Neural cell (in vitro differentiated cells): Measurements from ENCODE around the gene GADL1. TPM values are rescaled to one million over a fixed set of nuclear protein-coding genes. Genes with fewer than 3 reads are reported as not detected.

ENCODE experiments used
- H2AFZ ChIP-seq: fragments of 200-600, 300-800 bp; sonication (generic), shearing (Covaris generic); 2 replicates; pipeline ENCODE4 v1.6.0; 2014; ENCODE audit warnings: low read depth, mild to moderate bottlenecking, antibody characterized with exemption, low read length, moderate library complexity
- H3F3A ChIP-seq: fragments of 200-600 bp; shearing (Covaris generic); 2 replicates; pipeline ENCODE4 v1.6.1; 2016; ENCODE audit warnings: mild to moderate bottlenecking, moderate library complexity, mixed read lengths, antibody characterized with exemption, low read length; ENCODE audit not compliant: insufficient read depth, poor library complexity, severe bottlenecking
- H3K27ac ChIP-seq: fragments of 200-600, 300-800 bp; sonication (generic), shearing (Covaris generic); 2 replicates; pipeline ENCODE4 v1.5.1; 2014; ENCODE audit warnings: mild to moderate bottlenecking, low read length, moderate library complexity
- H3K27me3 ChIP-seq: fragments of 300-800, 200-600 bp; sonication (generic), shearing (Covaris generic); 2 replicates; pipeline ENCODE4 v1.6.0; 2014; ENCODE audit warnings: mild to moderate bottlenecking, low read depth, low read length, moderate library complexity; ENCODE audit not compliant: insufficient read depth
- H3K36me3 ChIP-seq: fragments of 300-800, 200-600 bp; sonication (generic), shearing (Covaris generic); 2 replicates; pipeline ENCODE4 v1.5.1; 2014; ENCODE audit warnings: mild to moderate bottlenecking, antibody characterized with exemption, low read length, moderate library complexity; ENCODE audit not compliant: insufficient read depth
- H3K4me2 ChIP-seq: fragments of 300-800, 200-600 bp; sonication (generic), shearing (Covaris generic); 2 replicates; pipeline ENCODE4 v1.6.0; 2014; ENCODE audit warnings: mild to moderate bottlenecking, low read length
- H3K4me3 ChIP-seq: fragments of 300-800, 200-600 bp; sonication (generic), shearing (Covaris generic); 2 replicates; pipeline ENCODE4 v1.5.1; 2014; ENCODE audit warnings: mild to moderate bottlenecking, low read length, moderate library complexity
- H3K79me2 ChIP-seq: fragments of 200-600 bp; shearing (Covaris generic); replicated peaks from 2 replicates; pipeline ENCODE4 v1.6.0; 2014; ENCODE audit warnings: mild to moderate bottlenecking, low read length, moderate library complexity; ENCODE audit not compliant: insufficient read depth
- H3K9ac ChIP-seq: fragments of 300-800, 200-600 bp; sonication (generic), shearing (Covaris generic); 2 replicates; pipeline ENCODE4 v1.6.1; 2016; ENCODE audit warnings: mild to moderate bottlenecking, low read length, mixed read lengths
- H3K9me2 ChIP-seq: fragments of 200-600 bp; shearing (Covaris generic); 2 replicates; pipeline ENCODE4 v1.6.1; 2016; ENCODE audit warnings: mild to moderate bottlenecking, low read length, mixed read lengths; ENCODE audit not compliant: insufficient read depth
- H3K9me3 ChIP-seq: fragments of 200-600, 300-800 bp; sonication (generic), shearing (Covaris generic); 2 replicates; pipeline ENCODE4 v1.6.1; 2016; ENCODE audit warnings: mild to moderate bottlenecking, mixed run types, low read length, moderate library complexity, mixed read lengths
- H4K20me1 ChIP-seq: fragments of 200-600 bp; shearing (Covaris generic); 2 replicates; pipeline ENCODE4 v1.6.1; 2016; ENCODE audit warnings: mild to moderate bottlenecking, mixed run types; ENCODE audit not compliant: insufficient read depth
- CTCF ChIP-seq: fragments of 450-650 bp; IDR thresholded peaks from 2 replicates; pipeline ENCODE4 v1.5.1; 2014; ENCODE audit warnings: antibody characterized with exemption, mild to moderate bottlenecking, moderate library complexity; ENCODE audit not compliant: poor library complexity, severe bottlenecking
- EP300 ChIP-seq: fragments of 450-650 bp; conservative IDR thresholded peaks from 2 replicates; pipeline ENCODE4 v1.6.1; 2014; ENCODE audit warnings: antibody characterized with exemption, mild to moderate bottlenecking, moderate library complexity; ENCODE audit not compliant: poor library complexity, severe bottlenecking
- EZH2 ChIP-seq: fragments of 200-600, 300-800 bp; shearing (Covaris generic), sonication (generic); IDR thresholded peaks from 2 replicates; pipeline ENCODE4 v1.6.1; 2014; ENCODE audit warnings: antibody characterized with exemption, low read length, borderline replicate concordance, mild to moderate bottlenecking; ENCODE audit not compliant: insufficient read depth, poor library complexity, severe bottlenecking
- MXI1 ChIP-seq: fragments of 450-650 bp; conservative IDR thresholded peaks from 2 replicates; pipeline ENCODE4 v1.6.1; 2014; ENCODE audit warnings: antibody characterized with exemption, mild to moderate bottlenecking; ENCODE audit not compliant: poor library complexity, severe bottlenecking
- POLR2AphosphoS5 ChIP-seq: IDR thresholded peaks from 2 replicates; pipeline ENCODE4 v1.6.1; 2012
- RAD21 ChIP-seq: fragments of 450-650 bp; conservative IDR thresholded peaks from 2 replicates; pipeline ENCODE4 v1.6.1; 2014; ENCODE audit warnings: antibody characterized with exemption, mild to moderate bottlenecking, moderate library complexity
- REST ChIP-seq: IDR thresholded peaks from 2 replicates; pipeline ENCODE4 v1.6.1; 2012; ENCODE audit warnings: borderline replicate concordance
- SMC3 ChIP-seq: fragments of 450-650 bp; conservative IDR thresholded peaks from 2 replicates; pipeline ENCODE4 v1.6.1; 2014; ENCODE audit warnings: antibody characterized with exemption, mild to moderate bottlenecking, moderate library complexity; ENCODE audit not compliant: poor library complexity
- TAF1 ChIP-seq: IDR thresholded peaks from 2 replicates; pipeline ENCODE4 v1.6.1; 2012; ENCODE audit warnings: low read depth
- polyA plus RNA-seq: library from polyadenylated mRNA; depleted of rRNA; stranded (reverse); fragments of >200 nt; gene quantifications from 2 replicates; pipeline ENCODE4 v1.2.3, GENCODE V29; 2014

Gene GADL1
- polyA plus RNA-seq, 1 donor from 2014 or later: not detected

GRCh38 chr3:30702828-30703397 is 191.5 kb downstream of the GADL1 start:
- Histone ChIP-seq H3K4me2 (no peak overlapping the region), H3K27ac (no peak overlapping the region), H3K27me3 (no peaks in the 10 kb centered on the region), H2AFZ (no peak overlapping the region), H3K9ac (no peak overlapping the region), H3K36me3 (no peaks in the 10 kb centered on the region), H3K9me3 (no peaks in the 10 kb centered on the region), H3F3A (no peaks in the 10 kb centered on the region), H3K9me2 (no peaks in the 10 kb centered on the region), H3K79me2 (no peaks in the 10 kb centered on the region), H3K4me3 (no peak overlapping the region), H4K20me1 (no peaks in the 10 kb centered on the region)
- TF ChIP-seq RAD21 (no peak), CTCF (no peak), EP300 (no peak), MXI1 (no peak), REST (no peak), POLR2AphosphoS5 (no peak), SMC3 (no peak), EZH2 (no peak), TAF1 (no peak)

- no peak overlapping the region for H3K4me2 ChIP-seq
- no peaks in the 10 kb centered on the region for H3K27me3 ChIP-seq
- no peaks in the 10 kb centered on the region for H3F3A ChIP-seq
- H3K79me2 ChIP-seq: no peaks in the 10 kb centered on the region
- no peak overlapping the region for H3K27ac ChIP-seq
- no peaks in the 10 kb centered on the region for H3K9me2 ChIP-seq
- H3K36me3 ChIP-seq: no peaks in the 10 kb centered on the region
- H2AFZ ChIP-seq: no peak overlapping the region
- no peak overlapping the region for H3K4me3 ChIP-seq
- H4K20me1 ChIP-seq: no peaks in the 10 kb centered on the region
- TF ChIP-seq POLR2AphosphoS5 (no peak), SMC3 (no peak), EZH2 (no peak), MXI1 (no peak), CTCF (no peak)
- H3K9ac ChIP-seq: no peak overlapping the region
- no peaks in the 10 kb centered on the region for H3K9me3 ChIP-seq
Measured at GRCh38 chr3:30702038-30702827, 192.2 kb downstream of the GADL1 start.
